ENCODE data around the gene ATP8B4. TPM values are rescaled to one million over a fixed set of nuclear protein-coding genes. Genes with fewer than 3 reads are reported as not detected.

ATP8B4 gene
- total RNA-seq, 2 donors from 2014 or later: 8.3 to 55.7 TPM

DNA sequence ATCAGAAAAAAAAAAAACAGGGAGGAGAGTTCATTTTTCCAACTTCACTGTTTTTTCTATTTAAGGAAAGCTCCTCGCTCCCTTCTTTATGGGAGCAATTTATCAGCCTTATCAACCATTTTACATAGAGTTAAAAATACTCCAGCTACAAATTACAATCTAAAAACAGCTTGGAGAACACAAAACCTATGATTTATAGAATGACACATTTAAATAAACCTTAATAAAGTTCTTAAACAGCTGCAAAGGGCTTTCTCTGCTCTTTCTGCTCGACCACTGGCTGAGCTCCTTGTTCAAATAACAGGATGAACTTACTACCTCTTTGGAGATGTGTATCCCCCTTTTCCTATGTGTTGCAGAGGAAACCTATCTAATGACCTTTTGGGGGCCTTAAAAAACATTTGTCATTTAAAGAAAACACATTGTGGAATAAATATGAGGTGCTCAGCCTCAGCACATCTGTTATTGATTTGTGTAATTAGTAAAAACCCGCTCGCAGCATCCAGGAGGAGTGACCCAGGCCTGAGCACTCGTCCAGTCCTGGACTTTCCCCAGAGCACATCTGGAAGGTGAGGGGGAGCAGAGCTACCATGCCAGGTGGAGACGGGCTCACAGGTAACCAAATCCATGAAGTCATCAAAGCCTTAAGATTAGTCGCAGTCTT, 231.2 kb downstream of the ATP8B4 start:
- TF ChIP-seq POLR2A (IDR thresholded peaks at IDR 0.05) (no peak), POLR2AphosphoS5 (IDR thresholded peaks at IDR 0.05) (no peak)
- TF ChIP-seq, protein P1, sequence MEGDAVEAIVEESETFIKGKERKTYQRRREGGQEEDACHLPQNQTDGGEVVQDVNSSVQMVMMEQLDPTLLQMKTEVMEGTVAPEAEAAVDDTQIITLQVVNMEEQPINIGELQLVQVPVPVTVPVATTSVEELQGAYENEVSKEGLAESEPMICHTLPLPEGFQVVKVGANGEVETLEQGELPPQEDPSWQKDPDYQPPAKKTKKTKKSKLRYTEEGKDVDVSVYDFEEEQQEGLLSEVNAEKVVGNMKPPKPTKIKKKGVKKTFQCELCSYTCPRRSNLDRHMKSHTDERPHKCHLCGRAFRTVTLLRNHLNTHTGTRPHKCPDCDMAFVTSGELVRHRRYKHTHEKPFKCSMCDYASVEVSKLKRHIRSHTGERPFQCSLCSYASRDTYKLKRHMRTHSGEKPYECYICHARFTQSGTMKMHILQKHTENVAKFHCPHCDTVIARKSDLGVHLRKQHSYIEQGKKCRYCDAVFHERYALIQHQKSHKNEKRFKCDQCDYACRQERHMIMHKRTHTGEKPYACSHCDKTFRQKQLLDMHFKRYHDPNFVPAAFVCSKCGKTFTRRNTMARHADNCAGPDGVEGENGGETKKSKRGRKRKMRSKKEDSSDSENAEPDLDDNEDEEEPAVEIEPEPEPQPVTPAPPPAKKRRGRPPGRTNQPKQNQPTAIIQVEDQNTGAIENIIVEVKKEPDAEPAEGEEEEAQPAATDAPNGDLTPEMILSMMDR (IDR thresholded peaks at IDR 0.05): no peak
- Histone ChIP-seq H3K9me3 (no peaks in the 10 kb centered on the region), H3K36me3 (no peaks in the 10 kb centered on the region), H3K27ac (peak overlapping the region in 1 of 2 donors; percentile 34), H3K4me1 (replicated peaks) (no peaks in the 10 kb centered on the region), H3K27me3 (replicated peaks; ENCODE audit: insufficient read depth) (no peaks in the 10 kb centered on the region), H3K4me3 (no peak overlapping the region)
- DNase-seq (ENCODE audit: low spot score): no peak
- 51% methylated on average over 7 of the region's 7 CpGs for WGBS
- intact Hi-C loops (cut with DNase I): no loop called here

GRCh38 chr15:49883121-49883520, 235.9 kb downstream of the ATP8B4 start:
- Histone ChIP-seq H3K27me3 (replicated peaks; ENCODE audit: insufficient read depth) (no peaks in the 10 kb centered on the region), H3K4me3 (no peak overlapping the region), H3K36me3 (no peaks in the 10 kb centered on the region), H3K27ac (no peak overlapping the region), H3K9me3 (no peaks in the 10 kb centered on the region), H3K4me1 (replicated peaks) (no peaks in the 10 kb centered on the region)
- no peak for DNase-seq (ENCODE audit: low spot score)
- 97% methylated on average over 4 of the region's 4 CpGs for WGBS
- intact Hi-C loops (cut with DNase I): no loop called here
- TF ChIP-seq POLR2A (IDR thresholded peaks at IDR 0.05) (no peak), POLR2AphosphoS5 (IDR thresholded peaks at IDR 0.05) (no peak)
- TF ChIP-seq, protein P1 (IDR thresholded peaks at IDR 0.05): no peak

- WGBS: 79% methylated on average over 5 of the region's 5 CpGs
- no peaks in the 10 kb centered on the region for H3K27me3 ChIP-seq (replicated peaks; ENCODE audit: insufficient read depth)
- intact Hi-C loops (cut with DNase I): no loop called here
- TF ChIP-seq POLR2AphosphoS5 (IDR thresholded peaks at IDR 0.05) (no peak), POLR2A (IDR thresholded peaks at IDR 0.05) (no peak)
- TF ChIP-seq, protein P1 (IDR thresholded peaks at IDR 0.05): no peak
- no peaks in the 10 kb centered on the region for H3K36me3 ChIP-seq
- DNase-seq (ENCODE audit: low spot score): no peak
- H3K4me1 ChIP-seq (replicated peaks): peaks cover 3% of the 10 kb centered on the region
- H3K27ac ChIP-seq: no peak overlapping the region
- H3K9me3 ChIP-seq: no peaks in the 10 kb centered on the region
- H3K4me3 ChIP-seq: no peak overlapping the region
These were observed 237.2 kb downstream of the ATP8B4 start for GRCh38 chr15:49881866-49882265.

- Histone ChIP-seq H3K4me1 (replicated peaks) (peaks cover 7% of the 10 kb centered on the region), H3K36me3 (no peaks in the 10 kb centered on the region), H3K27me3 (replicated peaks; ENCODE audit: insufficient read depth) (no peaks in the 10 kb centered on the region), H3K9me3 (no peaks in the 10 kb centered on the region), H3K27ac (no peak overlapping the region), H3K4me3 (no peak overlapping the region)
- intact Hi-C loops (cut with DNase I): no loop called here
- TF ChIP-seq POLR2AphosphoS5 (IDR thresholded peaks at IDR 0.05) (no peak), POLR2A (IDR thresholded peaks at IDR 0.05) (no peak)
- TF ChIP-seq, protein P1 (IDR thresholded peaks at IDR 0.05): no peak
- 74% methylated on average over 3 of the region's 3 CpGs for WGBS
- no peak for DNase-seq (ENCODE audit: low spot score)
These were observed 237.6 kb downstream of the ATP8B4 start for GRCh38 chr15:49881433-49881832.

DNA sequence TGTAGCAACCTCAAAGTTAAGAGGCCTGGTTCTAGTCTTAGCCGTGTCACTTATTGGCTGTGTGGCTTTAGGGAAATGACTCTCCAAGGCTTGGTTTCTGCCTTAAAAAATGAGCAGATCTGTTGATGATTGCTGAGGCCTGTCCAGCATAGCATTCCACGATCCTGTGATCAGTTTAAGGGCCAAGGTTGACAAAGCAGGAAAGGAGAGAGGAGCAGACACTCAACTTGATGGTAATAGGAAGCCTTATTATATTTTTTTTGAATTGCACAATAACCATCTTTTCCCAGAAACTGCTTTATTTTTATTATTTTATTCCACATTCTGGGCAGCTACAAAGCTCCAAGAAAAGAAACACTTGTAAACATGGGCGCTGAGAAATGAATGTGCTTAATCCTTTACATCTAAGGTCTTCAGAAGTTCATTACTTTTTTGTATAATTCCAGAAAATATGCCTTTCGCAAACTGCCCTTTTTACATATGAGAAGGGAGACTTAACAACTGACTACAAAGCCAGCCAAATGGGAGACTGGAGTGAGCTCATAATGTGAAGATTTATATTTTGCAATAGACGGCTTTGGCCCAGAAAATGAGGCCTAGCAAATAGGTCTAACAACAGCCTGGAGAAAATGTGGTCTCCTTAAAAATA, 241.0 kb downstream of the ATP8B4 start:
- Histone ChIP-seq H3K27ac (peak overlapping the region; percentile 65 to 69), H3K4me1 (replicated peaks) (peaks cover 7% of the 10 kb centered on the region), H3K9me3 (no peaks in the 10 kb centered on the region), H3K36me3 (no peaks in the 10 kb centered on the region), H3K27me3 (replicated peaks; ENCODE audit: insufficient read depth) (no peaks in the 10 kb centered on the region), H3K4me3 (no peak overlapping the region)
- WGBS: 53% methylated on average over 5 of the region's 5 CpGs
- DNase-seq (ENCODE audit: low spot score): no peak
- TF ChIP-seq, protein P1 (IDR thresholded peaks at IDR 0.05): no peak
- no peak for TF ChIP-seq POLR2A (IDR thresholded peaks at IDR 0.05)
- no peak for TF ChIP-seq POLR2AphosphoS5 (IDR thresholded peaks at IDR 0.05)
- intact Hi-C loops (cut with DNase I): loop anchor here (10.0 kb wide), 2 partner anchors 113 to 127 kb away; no protein-coding TSS in a partner anchor

Measured in prostate gland (tissue), 2 donors.